ENCODE results near the gene ALDH1L2. TPM values are rescaled to one million over a fixed set of nuclear protein-coding genes. Genes with fewer than 3 reads are reported as not detected.

The ALDH1L2 gene
- total and polyA plus RNA-seq, 10 donors: 0.07 to 10.4 (median 3.2) TPM

DNA sequence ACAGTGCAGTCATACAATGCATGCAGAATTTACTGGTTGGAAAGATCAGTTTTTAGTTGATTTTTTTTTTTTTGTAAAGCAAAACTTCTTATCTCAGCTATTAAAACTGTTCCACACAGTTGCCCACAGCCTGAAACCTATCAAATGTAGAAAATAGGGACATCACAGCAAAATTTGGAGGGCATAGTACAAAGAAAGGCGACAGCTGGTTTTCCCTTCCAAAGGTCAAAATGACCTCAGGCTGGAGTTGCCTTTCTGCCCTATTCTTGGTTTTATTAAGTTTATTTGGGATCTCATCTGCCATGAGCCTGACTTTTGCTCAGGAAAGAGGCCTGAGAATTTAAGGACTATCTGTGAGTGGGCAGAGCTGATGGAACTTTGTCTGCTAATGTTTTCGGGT, 69.7 kb downstream of the ALDH1L2 start:
- intact Hi-C loops (cut with DNase I; ENCODE audit: low total_unique reads): no loop called here
- H3K4me3 ChIP-seq: no peak overlapping the region
- no peak overlapping the region for H3K27ac ChIP-seq

DNA sequence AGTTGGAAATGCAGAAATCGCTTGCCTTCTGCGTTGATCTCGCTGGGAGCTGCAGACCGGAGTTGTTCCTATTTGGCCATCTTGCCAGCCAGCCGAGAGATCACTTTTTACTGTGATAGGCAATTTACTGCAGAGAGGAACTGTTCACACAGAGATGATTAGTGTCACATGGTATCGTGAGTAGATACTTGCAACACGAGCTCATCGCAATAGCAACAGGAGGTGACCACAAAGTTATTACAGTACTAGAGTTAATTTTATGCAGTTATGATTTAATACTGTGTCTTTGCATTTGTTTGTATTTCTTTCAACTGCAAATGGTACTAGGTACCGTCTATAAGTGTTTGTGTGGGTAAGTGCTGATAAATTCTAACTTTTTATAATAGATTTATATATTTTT, 70.4 kb downstream of the ALDH1L2 start:
- 81 to 94% (median 85%) methylated on average over 9 of the region's 9 CpGs for WGBS, 5 donors
- Histone ChIP-seq H3K4me3 (no peak overlapping the region), H3K4me1 (no peaks in the 10 kb centered on the region), H3K9me3 (peaks cover 0 to 25% (median 15%) of the 10 kb centered on the region in 8 donors), H3K36me3 (peaks cover 0 to 92% (median 18%) of the 10 kb centered on the region in 6 donors), H3K27me3 (replicated peaks in 1 of 7) (no peaks in the 10 kb centered on the region), H3K27ac (no peak overlapping the region)
- no peak for DNase-seq
- TF ChIP-seq, protein P1, sequence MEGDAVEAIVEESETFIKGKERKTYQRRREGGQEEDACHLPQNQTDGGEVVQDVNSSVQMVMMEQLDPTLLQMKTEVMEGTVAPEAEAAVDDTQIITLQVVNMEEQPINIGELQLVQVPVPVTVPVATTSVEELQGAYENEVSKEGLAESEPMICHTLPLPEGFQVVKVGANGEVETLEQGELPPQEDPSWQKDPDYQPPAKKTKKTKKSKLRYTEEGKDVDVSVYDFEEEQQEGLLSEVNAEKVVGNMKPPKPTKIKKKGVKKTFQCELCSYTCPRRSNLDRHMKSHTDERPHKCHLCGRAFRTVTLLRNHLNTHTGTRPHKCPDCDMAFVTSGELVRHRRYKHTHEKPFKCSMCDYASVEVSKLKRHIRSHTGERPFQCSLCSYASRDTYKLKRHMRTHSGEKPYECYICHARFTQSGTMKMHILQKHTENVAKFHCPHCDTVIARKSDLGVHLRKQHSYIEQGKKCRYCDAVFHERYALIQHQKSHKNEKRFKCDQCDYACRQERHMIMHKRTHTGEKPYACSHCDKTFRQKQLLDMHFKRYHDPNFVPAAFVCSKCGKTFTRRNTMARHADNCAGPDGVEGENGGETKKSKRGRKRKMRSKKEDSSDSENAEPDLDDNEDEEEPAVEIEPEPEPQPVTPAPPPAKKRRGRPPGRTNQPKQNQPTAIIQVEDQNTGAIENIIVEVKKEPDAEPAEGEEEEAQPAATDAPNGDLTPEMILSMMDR (IDR thresholded peaks at IDR 0.05 in 8 of 11, conservative IDR thresholded peaks at IDR 0.05 in 3 of 11): no peak
- no peak for TF ChIP-seq POLR2AphosphoS5 (IDR thresholded peaks at IDR 0.05)
- TF ChIP-seq POLR2A (IDR thresholded peaks at IDR 0.05): no peak
- intact Hi-C loops (cut with DNase I; ENCODE audit: low total_unique reads): no loop called here

More for the DNA sequence above, 69.7 kb downstream of the ALDH1L2 start:
- DNase-seq: no peak
- Histone ChIP-seq H3K4me1 (no peaks in the 10 kb centered on the region), H3K27me3 (replicated peaks in 1 of 7) (no peaks in the 10 kb centered on the region), H3K36me3 (peaks cover 0 to 89% (median 18%) of the 10 kb centered on the region in 6 donors), H3K9me3 (peaks cover 0 to 24% (median 15%) of the 10 kb centered on the region in 8 donors)
- 90 to 98% (median 96%) methylated on average over 2 of the region's 2 CpGs for WGBS, 5 donors
- TF ChIP-seq POLR2AphosphoS5 (IDR thresholded peaks at IDR 0.05): no peak
- TF ChIP-seq, protein P1 (IDR thresholded peaks at IDR 0.05 in 8 of 11, conservative IDR thresholded peaks at IDR 0.05 in 3 of 11): no peak
- no peak for TF ChIP-seq POLR2A (IDR thresholded peaks at IDR 0.05)

DNA sequence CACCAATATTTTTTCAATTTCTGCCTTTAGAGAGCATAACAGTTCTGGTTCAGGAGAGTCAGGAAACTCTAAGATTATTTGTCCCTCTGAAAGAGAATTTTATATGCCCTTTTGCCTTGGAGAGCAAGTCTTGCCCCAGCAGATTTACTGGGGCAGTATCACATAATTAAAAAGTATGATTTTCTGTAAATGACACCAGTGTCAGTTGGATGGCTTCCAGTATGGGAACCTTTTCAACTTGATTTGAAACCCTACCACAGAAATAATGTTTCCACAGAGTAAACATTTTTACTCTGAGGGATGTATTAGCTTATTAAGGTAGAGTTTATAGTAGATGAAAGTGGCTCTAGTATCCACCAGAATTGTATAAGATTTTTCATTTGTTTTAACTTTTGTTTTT, 82.8 kb downstream of the ALDH1L2 start:
- H3K9me3 ChIP-seq: no peaks in the 10 kb centered on the region
- H3K36me3 ChIP-seq: peaks cover 3 to 97% (median 46%) of the 10 kb centered on the region in 6 donors
- no peak for DNase-seq
- no peak overlapping the region for H3K27ac ChIP-seq
- H3K4me3 ChIP-seq: no peak overlapping the region
- intact Hi-C loops (cut with DNase I; ENCODE audit: low total_unique reads): no loop called here
- H3K27me3 ChIP-seq (replicated peaks in 1 of 7): no peaks in the 10 kb centered on the region
- TF ChIP-seq POLR2AphosphoS5 (IDR thresholded peaks at IDR 0.05): no peak
- TF ChIP-seq, protein P1 (IDR thresholded peaks at IDR 0.05 in 8 of 11, conservative IDR thresholded peaks at IDR 0.05 in 3 of 11): no peak
- TF ChIP-seq POLR2A (IDR thresholded peaks at IDR 0.05): no peak
- peaks cover 0 to 6% (median 0%) of the 10 kb centered on the region in 6 donors for H3K4me1 ChIP-seq

- no peak overlapping the region for H3K4me3 ChIP-seq
- no peak overlapping the region for H3K27ac ChIP-seq
- peaks cover 0 to 6% (median 0%) of the 10 kb centered on the region in 6 donors for H3K4me1 ChIP-seq
- DNase-seq: no peak
- intact Hi-C loops (cut with DNase I; ENCODE audit: low total_unique reads): no loop called here
- WGBS, 5 donors: 72 to 98% (median 82%) methylated on average over 3 to 7 of the region's 7 CpGs
- no peaks in the 10 kb centered on the region for H3K27me3 ChIP-seq (replicated peaks in 1 of 7)
- peaks cover 3 to 100% (median 55%) of the 10 kb centered on the region in 6 donors for H3K36me3 ChIP-seq
- TF ChIP-seq, protein P1 (IDR thresholded peaks at IDR 0.05 in 8 of 11, conservative IDR thresholded peaks at IDR 0.05 in 3 of 11): no peak
- TF ChIP-seq POLR2A (IDR thresholded peaks at IDR 0.05) (no peak), POLR2AphosphoS5 (IDR thresholded peaks at IDR 0.05) (no peak)
- no peaks in the 10 kb centered on the region for H3K9me3 ChIP-seq
Measured at GRCh38 chr12:104999347-104999685, 84.9 kb downstream of the ALDH1L2 start.
